OCI-LY1 (cell line): Measurements from ENCODE around the gene CHGA.

ENCODE experiments used
- CTCF ChIP-seq: fragments of 200-600 bp; sonication (generic), shearing (Covaris generic); IDR thresholded peaks from 2 replicates; pipeline ENCODE4 v1.5.1; 2017; ENCODE audit warnings: mild to moderate bottlenecking, antibody characterized with exemption, low read length, moderate library complexity, mixed read lengths
- EZH2 ChIP-seq: fragments of 200-600 bp; sonication (generic), shearing (Covaris generic); IDR thresholded peaks from 2 replicates; pipeline ENCODE4 v1.8.0; 2017; ENCODE audit warnings: borderline replicate concordance, mixed run types, mild to moderate bottlenecking, antibody characterized with exemption, low read length, moderate library complexity, mixed read lengths

DNA sequence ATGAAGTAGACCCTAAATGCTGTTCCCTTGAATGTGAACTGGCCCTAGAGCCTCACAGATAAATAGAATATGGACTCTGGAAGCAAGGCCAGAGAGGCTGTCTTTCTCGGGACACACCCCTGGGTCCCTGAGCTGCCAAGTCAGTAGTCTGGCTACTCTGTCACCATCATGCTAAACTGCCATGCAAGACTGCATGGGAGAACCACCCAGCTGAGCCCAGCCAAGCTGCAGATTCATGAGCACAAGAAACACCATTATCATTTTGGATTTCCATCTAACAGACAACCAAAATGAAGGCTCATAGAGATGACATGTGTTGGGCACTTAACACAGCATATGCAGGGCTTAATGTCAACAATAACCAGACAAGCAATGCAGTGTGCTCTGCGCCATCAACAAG lies 53.3 kb downstream of the CHGA start:
- TF ChIP-seq EZH2 (no peak), CTCF (no peak)
